Liver (tissue), 2 donors: ENCODE results near the gene USP2.

Source experiments
- YY1 ChIP-seq: IDR thresholded peaks from 2 replicates; pipeline ENCODE4 v1.6.1; 2016; ENCODE audit warnings: antibody characterized with exemption, mild to moderate bottlenecking
- TF ChIP-seq, protein P1 (sequence below): fragments of 150-350 bp; IDR thresholded peaks from 2 replicates; pipeline ENCODE4 v1.5.1; 2017; ENCODE audit warnings: improper control_type of control experiment, low read depth, low read length; ENCODE audit not compliant: missing input control
- TF ChIP-seq, protein P2 (sequence below): IDR thresholded peaks from 2 replicates; pipeline ENCODE4 v1.6.1; 2016; ENCODE audit warnings: antibody characterized with exemption, mild to moderate bottlenecking
- donor health status: healthy.

DNA sequence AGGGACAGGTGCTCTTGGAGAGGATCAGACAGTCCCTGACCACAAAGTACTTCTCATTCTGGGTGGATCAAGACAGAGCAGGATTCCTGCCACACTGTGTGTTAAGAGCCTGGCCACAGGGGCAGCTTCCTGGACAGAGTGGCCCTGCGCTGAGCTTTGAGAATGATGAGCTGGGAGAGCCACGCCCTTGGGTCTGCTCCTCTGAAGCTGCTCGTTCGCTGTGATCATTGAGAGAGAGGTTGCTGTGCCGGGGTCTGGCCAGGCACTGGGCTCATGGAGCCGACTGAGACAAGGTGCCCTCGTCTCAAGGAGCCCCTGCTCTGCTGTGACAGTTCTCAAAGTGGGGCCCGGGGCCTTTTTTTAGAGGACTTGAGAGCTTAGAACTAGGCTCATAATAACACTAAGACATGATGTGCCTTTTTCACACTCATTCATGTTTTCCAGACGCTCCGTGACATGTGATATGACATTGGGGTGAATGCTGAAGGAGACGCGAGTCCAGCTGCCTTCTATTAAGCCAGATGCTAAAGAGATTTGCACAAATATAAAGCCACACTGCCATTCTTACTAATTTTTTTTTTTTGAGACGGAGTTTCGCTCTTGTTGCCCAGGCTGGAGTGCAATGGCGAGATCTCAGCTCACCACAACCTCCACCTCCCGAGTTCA is 33.4 kb downstream of the USP2 start:
- no peak for TF ChIP-seq YY1
- TF ChIP-seq, protein P1, sequence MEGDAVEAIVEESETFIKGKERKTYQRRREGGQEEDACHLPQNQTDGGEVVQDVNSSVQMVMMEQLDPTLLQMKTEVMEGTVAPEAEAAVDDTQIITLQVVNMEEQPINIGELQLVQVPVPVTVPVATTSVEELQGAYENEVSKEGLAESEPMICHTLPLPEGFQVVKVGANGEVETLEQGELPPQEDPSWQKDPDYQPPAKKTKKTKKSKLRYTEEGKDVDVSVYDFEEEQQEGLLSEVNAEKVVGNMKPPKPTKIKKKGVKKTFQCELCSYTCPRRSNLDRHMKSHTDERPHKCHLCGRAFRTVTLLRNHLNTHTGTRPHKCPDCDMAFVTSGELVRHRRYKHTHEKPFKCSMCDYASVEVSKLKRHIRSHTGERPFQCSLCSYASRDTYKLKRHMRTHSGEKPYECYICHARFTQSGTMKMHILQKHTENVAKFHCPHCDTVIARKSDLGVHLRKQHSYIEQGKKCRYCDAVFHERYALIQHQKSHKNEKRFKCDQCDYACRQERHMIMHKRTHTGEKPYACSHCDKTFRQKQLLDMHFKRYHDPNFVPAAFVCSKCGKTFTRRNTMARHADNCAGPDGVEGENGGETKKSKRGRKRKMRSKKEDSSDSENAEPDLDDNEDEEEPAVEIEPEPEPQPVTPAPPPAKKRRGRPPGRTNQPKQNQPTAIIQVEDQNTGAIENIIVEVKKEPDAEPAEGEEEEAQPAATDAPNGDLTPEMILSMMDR = no peak
- TF ChIP-seq, protein P2, sequence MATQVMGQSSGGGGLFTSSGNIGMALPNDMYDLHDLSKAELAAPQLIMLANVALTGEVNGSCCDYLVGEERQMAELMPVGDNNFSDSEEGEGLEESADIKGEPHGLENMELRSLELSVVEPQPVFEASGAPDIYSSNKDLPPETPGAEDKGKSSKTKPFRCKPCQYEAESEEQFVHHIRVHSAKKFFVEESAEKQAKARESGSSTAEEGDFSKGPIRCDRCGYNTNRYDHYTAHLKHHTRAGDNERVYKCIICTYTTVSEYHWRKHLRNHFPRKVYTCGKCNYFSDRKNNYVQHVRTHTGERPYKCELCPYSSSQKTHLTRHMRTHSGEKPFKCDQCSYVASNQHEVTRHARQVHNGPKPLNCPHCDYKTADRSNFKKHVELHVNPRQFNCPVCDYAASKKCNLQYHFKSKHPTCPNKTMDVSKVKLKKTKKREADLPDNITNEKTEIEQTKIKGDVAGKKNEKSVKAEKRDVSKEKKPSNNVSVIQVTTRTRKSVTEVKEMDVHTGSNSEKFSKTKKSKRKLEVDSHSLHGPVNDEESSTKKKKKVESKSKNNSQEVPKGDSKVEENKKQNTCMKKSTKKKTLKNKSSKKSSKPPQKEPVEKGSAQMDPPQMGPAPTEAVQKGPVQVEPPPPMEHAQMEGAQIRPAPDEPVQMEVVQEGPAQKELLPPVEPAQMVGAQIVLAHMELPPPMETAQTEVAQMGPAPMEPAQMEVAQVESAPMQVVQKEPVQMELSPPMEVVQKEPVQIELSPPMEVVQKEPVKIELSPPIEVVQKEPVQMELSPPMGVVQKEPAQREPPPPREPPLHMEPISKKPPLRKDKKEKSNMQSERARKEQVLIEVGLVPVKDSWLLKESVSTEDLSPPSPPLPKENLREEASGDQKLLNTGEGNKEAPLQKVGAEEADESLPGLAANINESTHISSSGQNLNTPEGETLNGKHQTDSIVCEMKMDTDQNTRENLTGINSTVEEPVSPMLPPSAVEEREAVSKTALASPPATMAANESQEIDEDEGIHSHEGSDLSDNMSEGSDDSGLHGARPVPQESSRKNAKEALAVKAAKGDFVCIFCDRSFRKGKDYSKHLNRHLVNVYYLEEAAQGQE = no peak
